GM19324 (cell line): ENCODE results near the gene ZNF195.
"Not testable (repeated sequence)": the region's sequence is repeated elsewhere in the genome, so short reads cannot be mapped to it uniquely, and the experiment has no call there.

ENCODE experiments used
- ATAC-seq: cut with Tn5 transposase; IDR thresholded peaks from one replicate; pipeline ENCODE4 v1.9.1; 2021; ENCODE audit warnings: mild to moderate bottlenecking, moderate library complexity; ENCODE audit not compliant: unreplicated experiment, low FRiP score

Gene ZNF195

GRCh38 chr11:3404076-3404925 is 25.4 kb upstream of the ZNF195 start:
- ATAC-seq = not testable (repeated sequence)

GRCh38 chr11:3402861-3403250 is 23.9 kb upstream of the ZNF195 start:
- not testable (repeated sequence) for ATAC-seq

GRCh38 chr11:3402181-3402860 is 23.4 kb upstream of the ZNF195 start:
- ATAC-seq = not testable (repeated sequence)

GRCh38 chr11:3401052-3401451 is 22.1 kb upstream of the ZNF195 start:
- not testable (repeated sequence) for ATAC-seq

GRCh38 chr11:3398509-3398908 is 19.6 kb upstream of the ZNF195 start:
- ATAC-seq = not testable (repeated sequence)

- ATAC-seq = not testable (repeated sequence)
Observed at GRCh38 chr11:3398106-3398505, 19.2 kb upstream of the ZNF195 start.

- not testable (repeated sequence) for ATAC-seq
Observed at GRCh38 chr11:3397210-3397609, 18.3 kb upstream of the ZNF195 start.

- not testable (repeated sequence) for ATAC-seq
Observed at GRCh38 chr11:3395468-3395867, 16.5 kb upstream of the ZNF195 start.

- ATAC-seq = not testable (repeated sequence)
Observed at GRCh38 chr11:3394956-3395355, 16.0 kb upstream of the ZNF195 start.

- ATAC-seq = not testable (repeated sequence)
Observed at GRCh38 chr11:3393450-3393849, 14.5 kb upstream of the ZNF195 start.

GRCh38 chr11:3382613-3383285 is 3.8 kb upstream of the ZNF195 start:
- ATAC-seq = no peak

GRCh38 chr11:3381794-3382193 is 2.8 kb upstream of the ZNF195 start:
- ATAC-seq = no peak

GRCh38 chr11:3380706-3381545 is 2.0 kb upstream of the ZNF195 start:
- ATAC-seq = no peak

GRCh38 chr11:3375552-3375951 is 3.4 kb downstream of the ZNF195 start:
- no peak for ATAC-seq

GRCh38 chr11:3370311-3370870 is 8.6 kb downstream of the ZNF195 start:
- ATAC-seq = no peak

GRCh38 chr11:3369366-3369765 is 9.6 kb downstream of the ZNF195 start:
- ATAC-seq = no peak

- ATAC-seq = no peak
Observed at GRCh38 chr11:3368199-3368598, 10.7 kb downstream of the ZNF195 start.

GRCh38 chr11:3367221-3367620 is 11.7 kb downstream of the ZNF195 start:
- no peak for ATAC-seq

GRCh38 chr11:3359092-3359824 is 19.7 kb downstream of the ZNF195 start:
- ATAC-seq = no peak
